Measurements from ENCODE around the gene UCHL1. TPM values are rescaled to one million over a fixed set of nuclear protein-coding genes. Genes with fewer than 3 reads are reported as not detected.
A peak's percentile ranks its signal among the peaks of the same experiment; 100 is the strongest.

Gene UCHL1
- total and polyA plus RNA-seq, 2 of the 13 experiments (the other 11 are each of a cell fraction or from before 2014, with no cell fraction given) = not detected

DNA sequence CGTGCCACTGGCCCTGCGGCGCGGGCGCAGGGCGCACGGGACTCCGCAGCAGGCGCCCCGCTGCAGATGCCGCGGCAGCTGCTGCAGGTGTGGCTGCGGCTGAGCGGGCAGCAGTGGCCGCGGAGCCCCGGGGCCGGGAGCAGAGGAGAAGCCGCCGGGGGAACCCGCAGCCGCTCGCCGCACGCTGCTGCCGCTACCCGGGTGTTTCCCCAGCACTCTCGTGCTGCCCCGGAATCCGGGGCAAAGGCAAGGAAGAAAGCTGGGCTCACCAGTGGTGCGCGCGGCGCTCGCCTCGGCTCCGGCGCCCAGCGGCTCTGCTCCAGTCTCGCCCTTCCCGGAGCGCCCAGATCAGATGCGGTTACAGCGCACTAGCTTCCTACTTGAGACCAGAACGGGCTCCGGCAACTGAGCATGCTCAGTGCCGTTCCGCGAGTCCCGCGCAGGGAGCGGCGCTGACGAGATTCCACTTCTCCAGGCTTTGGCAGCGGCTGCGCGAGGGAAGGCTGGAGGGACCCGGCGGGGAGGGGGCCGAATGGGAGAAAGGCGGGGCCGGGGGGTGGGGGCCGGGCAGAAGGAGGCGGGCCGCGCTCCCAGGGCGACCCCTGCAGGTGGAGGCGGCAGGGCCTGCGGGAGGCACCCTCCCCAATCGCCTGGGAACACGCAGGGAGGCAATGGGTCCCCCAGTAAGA lies 42.4 kb upstream of the UCHL1 start, which contains the start of gene APBB2 (continued):
- TF ChIP-seq ZNF484 (CRISPR knock-in tag; IDR thresholded peaks at IDR 0.05; ENCODE audit: borderline replicate concordance, low read depth) (no peak), NFIC (IDR thresholded peaks at IDR 0.05; ENCODE audit: low read length) (no peak), KLF15 (CRISPR knock-in tag; IDR thresholded peaks at IDR 0.05; ENCODE audit: borderline replicate concordance) (no peak), SMAD3 (CRISPR knock-in tag; IDR thresholded peaks at IDR 0.05) (peak; percentile 35; the same call in 1 of the 2 replicates), ZNF598 (CRISPR knock-in tag; IDR thresholded peaks at IDR 0.05; ENCODE audit: borderline replicate concordance) (peak; percentile 33; the same call in 1 of the 2 replicates), SIN3A (IDR thresholded peaks at IDR 0.05; ENCODE audit: borderline replicate concordance, low read depth, low read length) (peak; percentile 3; the same call in 1 of the 2 replicates), GATAD1 (CRISPR knock-in tag; IDR thresholded peaks at IDR 0.05) (peak; percentile 69; the same call in 1 of the 2 replicates), YY1 (IDR thresholded peaks at IDR 0.05; ENCODE audit: insufficient read depth, insufficient replicate concordance, low read depth, low read length) (peak; percentile 75), ADNP (CRISPR knock-in tag; IDR thresholded peaks at IDR 0.05) (no peak), AHR (CRISPR knock-in tag; IDR thresholded peaks at IDR 0.05) (0 out of 2 replicates have a peak, but pooled peaks have one; percentile 62), ZNF441 (CRISPR knock-in tag; IDR thresholded peaks at IDR 0.05; ENCODE audit: borderline replicate concordance) (no peak), RARA (CRISPR knock-in tag; IDR thresholded peaks at IDR 0.05) (no peak; the same call in 1 of the 2 replicates), KDM5B (CRISPR knock-in tag; IDR thresholded peaks at IDR 0.05; ENCODE audit: borderline replicate concordance) (peak; percentile 42)
- TF ChIP-seq, protein P1, sequence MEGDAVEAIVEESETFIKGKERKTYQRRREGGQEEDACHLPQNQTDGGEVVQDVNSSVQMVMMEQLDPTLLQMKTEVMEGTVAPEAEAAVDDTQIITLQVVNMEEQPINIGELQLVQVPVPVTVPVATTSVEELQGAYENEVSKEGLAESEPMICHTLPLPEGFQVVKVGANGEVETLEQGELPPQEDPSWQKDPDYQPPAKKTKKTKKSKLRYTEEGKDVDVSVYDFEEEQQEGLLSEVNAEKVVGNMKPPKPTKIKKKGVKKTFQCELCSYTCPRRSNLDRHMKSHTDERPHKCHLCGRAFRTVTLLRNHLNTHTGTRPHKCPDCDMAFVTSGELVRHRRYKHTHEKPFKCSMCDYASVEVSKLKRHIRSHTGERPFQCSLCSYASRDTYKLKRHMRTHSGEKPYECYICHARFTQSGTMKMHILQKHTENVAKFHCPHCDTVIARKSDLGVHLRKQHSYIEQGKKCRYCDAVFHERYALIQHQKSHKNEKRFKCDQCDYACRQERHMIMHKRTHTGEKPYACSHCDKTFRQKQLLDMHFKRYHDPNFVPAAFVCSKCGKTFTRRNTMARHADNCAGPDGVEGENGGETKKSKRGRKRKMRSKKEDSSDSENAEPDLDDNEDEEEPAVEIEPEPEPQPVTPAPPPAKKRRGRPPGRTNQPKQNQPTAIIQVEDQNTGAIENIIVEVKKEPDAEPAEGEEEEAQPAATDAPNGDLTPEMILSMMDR (CRISPR knock-in tag; IDR thresholded peaks at IDR 0.05) = peak; percentile 90
- TF ChIP-seq, protein P2, sequence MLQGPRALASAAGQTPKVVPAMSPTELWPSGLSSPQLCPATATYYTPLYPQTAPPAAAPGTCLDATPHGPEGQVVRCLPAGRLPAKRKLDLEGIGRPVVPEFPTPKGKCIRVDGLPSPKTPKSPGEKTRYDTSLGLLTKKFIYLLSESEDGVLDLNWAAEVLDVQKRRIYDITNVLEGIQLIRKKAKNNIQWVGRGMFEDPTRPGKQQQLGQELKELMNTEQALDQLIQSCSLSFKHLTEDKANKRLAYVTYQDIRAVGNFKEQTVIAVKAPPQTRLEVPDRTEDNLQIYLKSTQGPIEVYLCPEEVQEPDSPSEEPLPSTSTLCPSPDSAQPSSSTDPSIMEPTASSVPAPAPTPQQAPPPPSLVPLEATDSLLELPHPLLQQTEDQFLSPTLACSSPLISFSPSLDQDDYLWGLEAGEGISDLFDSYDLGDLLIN (CRISPR knock-in tag; IDR thresholded peaks at IDR 0.05; ENCODE audit: borderline replicate concordance) = no peak
- TF ChIP-seq, protein P3, sequence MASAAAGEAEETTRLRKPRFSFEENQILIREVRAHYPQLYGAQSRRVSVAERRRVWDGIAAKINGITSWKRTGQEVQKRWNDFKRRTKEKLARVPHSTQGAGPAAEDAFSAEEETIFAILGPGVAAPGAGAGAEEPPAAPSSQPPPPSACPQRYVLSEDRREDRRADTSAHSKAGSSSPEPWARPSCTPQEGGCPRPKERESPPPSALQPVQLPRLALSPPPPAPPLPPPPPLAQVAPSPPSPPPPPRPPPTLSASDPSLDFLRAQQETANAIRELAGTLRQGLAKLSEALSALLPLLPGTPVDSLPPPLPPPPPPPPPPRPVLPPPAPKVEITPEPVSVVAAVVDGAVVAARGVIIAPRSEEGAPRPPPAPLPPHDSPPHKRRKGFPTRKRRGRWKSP (CRISPR knock-in tag; IDR thresholded peaks at IDR 0.05) = peak; percentile 62; the same call in 1 of the 2 replicates
- TF ChIP-seq, protein P4, sequence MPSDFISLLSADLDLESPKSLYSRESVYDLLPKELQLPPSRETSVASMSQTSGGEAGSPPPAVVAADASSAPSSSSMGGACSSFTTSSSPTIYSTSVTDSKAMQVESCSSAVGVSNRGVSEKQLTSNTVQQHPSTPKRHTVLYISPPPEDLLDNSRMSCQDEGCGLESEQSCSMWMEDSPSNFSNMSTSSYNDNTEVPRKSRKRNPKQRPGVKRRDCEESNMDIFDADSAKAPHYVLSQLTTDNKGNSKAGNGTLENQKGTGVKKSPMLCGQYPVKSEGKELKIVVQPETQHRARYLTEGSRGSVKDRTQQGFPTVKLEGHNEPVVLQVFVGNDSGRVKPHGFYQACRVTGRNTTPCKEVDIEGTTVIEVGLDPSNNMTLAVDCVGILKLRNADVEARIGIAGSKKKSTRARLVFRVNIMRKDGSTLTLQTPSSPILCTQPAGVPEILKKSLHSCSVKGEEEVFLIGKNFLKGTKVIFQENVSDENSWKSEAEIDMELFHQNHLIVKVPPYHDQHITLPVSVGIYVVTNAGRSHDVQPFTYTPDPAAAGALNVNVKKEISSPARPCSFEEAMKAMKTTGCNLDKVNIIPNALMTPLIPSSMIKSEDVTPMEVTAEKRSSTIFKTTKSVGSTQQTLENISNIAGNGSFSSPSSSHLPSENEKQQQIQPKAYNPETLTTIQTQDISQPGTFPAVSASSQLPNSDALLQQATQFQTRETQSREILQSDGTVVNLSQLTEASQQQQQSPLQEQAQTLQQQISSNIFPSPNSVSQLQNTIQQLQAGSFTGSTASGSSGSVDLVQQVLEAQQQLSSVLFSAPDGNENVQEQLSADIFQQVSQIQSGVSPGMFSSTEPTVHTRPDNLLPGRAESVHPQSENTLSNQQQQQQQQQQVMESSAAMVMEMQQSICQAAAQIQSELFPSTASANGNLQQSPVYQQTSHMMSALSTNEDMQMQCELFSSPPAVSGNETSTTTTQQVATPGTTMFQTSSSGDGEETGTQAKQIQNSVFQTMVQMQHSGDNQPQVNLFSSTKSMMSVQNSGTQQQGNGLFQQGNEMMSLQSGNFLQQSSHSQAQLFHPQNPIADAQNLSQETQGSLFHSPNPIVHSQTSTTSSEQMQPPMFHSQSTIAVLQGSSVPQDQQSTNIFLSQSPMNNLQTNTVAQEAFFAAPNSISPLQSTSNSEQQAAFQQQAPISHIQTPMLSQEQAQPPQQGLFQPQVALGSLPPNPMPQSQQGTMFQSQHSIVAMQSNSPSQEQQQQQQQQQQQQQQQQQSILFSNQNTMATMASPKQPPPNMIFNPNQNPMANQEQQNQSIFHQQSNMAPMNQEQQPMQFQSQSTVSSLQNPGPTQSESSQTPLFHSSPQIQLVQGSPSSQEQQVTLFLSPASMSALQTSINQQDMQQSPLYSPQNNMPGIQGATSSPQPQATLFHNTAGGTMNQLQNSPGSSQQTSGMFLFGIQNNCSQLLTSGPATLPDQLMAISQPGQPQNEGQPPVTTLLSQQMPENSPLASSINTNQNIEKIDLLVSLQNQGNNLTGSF (CRISPR knock-in tag; IDR thresholded peaks at IDR 0.05) = no peak
